Gastroesophageal sphincter (tissue), 3 donors: ENCODE data around the gene NHS.

Experiments used
- CTCF ChIP-seq, 4 experiments: fragments of 200-600 bp in 2 of 4; fragments of 450-650 bp in 2 of 4; sonication (generic) in 1 of 4; IDR thresholded peaks; one replicate each; pipeline ENCODE4 v1.5.1; 2017 to 2019; ENCODE audit warnings: antibody characterized with exemption in 4 of 4, mild to moderate bottlenecking in 2 of 4, moderate library complexity in 2 of 4
- EP300 ChIP-seq: sonication (generic); formaldehyde crosslinking; IDR thresholded peaks from one replicate; pipeline ENCODE4 v1.6.1; 2017; ENCODE audit warnings: antibody characterized with exemption, mild to moderate bottlenecking
- POLR2A ChIP-seq, 2 donors: fragments of 450-650 bp; IDR thresholded peaks; one replicate each; pipeline ENCODE4 v1.6.1; 2017; ENCODE audit warnings: antibody characterized with exemption in 2 of 2, mild to moderate bottlenecking in 2 of 2, moderate library complexity in 1 of 2

GRCh38 chrX:17520016-17520615, 145.1 kb downstream of the NHS start:
- TF ChIP-seq CTCF (IDR thresholded peaks at IDR 0.05) (no peak), POLR2A (IDR thresholded peaks at IDR 0.05) (no peak), EP300 (no peak)
